ENCODE data around the gene AMD1.

Gene AMD1

DNA sequence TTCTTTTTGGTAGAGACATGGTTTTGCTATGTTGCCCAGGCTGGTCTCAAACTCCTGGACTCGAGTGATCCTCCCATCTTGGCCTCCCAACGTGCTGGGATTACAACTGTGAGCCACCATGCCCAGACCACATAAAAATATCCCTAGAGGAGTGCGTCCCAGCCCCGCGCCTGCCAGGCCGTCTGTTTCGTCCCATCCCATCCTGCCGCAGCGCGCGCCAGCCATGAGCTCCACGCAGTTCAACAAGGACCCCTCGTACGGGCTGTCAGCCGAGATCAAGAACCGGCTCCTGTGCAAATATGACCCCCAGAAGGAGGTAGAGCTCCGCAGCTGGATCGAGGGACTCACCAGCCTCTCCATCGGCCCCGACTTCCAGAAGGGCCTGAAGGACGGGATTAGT is 16.6 kb upstream of the AMD1 start:
- Histone ChIP-seq H3K9me3 (ENCODE audit: insufficient read depth, low read depth, low read length) (no peaks in the 10 kb centered on the region), H3K9ac (ENCODE audit: low read depth, low read length) (no peak overlapping the region), H3K36me3 (ENCODE audit: insufficient read depth, low read depth, low read length) (no peaks in the 10 kb centered on the region), H3K4me1 (ENCODE audit: insufficient read depth, low read length) (no peaks in the 10 kb centered on the region), H3K27me3 (ENCODE audit: insufficient read depth, low read length) (no peaks in the 10 kb centered on the region), H3K4me3 (ENCODE audit: low read length) (no peak overlapping the region), H3K27ac (ENCODE audit: low read length) (no peak overlapping the region)

DNA sequence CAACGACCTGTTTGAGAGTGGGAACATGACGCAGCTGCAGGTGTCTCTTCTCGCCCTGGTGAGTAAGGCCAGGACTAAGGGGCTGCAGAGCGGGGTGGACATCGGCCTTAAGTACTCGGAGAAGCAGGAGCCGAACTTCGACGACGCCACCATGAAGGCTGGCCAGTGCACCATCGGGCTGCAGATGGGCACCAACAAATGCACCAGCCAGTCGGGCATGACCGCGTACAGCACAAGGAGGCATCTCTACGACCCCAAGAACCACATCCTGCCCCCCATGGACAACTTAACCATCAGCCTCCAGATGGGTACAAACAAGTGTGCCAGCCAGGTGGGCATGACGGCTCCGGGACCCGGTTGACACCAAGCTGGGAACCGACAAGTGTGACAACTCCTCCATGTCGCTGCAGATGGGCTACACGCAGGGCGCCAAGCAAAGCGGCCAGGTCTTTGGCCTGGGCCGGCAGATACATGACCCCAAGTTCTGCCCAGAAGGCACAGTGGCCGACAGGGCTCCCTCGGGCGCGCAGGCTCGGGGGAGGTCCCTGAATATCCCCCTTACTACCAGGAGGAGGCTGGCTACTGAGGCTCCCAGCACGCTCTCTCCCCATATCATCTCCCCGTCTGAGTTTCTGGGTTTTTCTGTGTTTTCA is 15.9 kb upstream of the AMD1 start:
- Histone ChIP-seq H3K4me1 (ENCODE audit: insufficient read depth, low read length) (no peaks in the 10 kb centered on the region), H3K27me3 (ENCODE audit: insufficient read depth, low read length) (no peaks in the 10 kb centered on the region), H3K9ac (ENCODE audit: low read depth, low read length) (no peak overlapping the region), H3K36me3 (ENCODE audit: insufficient read depth, low read depth, low read length) (no peaks in the 10 kb centered on the region), H3K4me3 (ENCODE audit: low read length) (no peak overlapping the region), H3K27ac (ENCODE audit: low read length) (no peak overlapping the region), H3K9me3 (ENCODE audit: insufficient read depth, low read depth, low read length) (no peaks in the 10 kb centered on the region)

DNA sequence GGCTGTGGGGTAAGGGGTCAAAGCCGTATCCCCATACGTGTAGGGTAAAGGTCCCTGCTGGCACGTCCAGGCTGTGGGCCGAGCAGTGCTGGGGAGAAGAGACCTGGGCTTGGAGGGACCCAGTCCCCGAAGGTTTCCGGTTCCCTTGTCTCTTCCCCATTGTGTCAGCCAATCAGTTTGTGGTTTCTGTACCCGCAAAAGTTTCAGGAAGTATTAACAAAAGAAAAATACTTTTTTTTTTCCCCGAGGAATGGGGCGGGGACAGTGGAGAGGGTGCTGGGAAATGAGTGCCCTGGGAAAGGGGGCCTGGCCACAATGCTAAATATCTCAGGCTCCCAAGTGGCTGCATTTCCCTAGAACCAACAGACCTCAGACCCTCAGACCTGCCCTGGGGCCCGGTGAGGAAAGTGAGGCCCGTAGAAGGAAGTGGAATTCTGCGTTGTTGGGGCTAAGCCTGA is 15.2 kb upstream of the AMD1 start:
- no peak overlapping the region for H3K4me3 ChIP-seq (ENCODE audit: low read length)
- no peak overlapping the region for H3K27ac ChIP-seq (ENCODE audit: low read length)
- H3K9ac ChIP-seq (ENCODE audit: low read depth, low read length), result no peak overlapping the region

DNA sequence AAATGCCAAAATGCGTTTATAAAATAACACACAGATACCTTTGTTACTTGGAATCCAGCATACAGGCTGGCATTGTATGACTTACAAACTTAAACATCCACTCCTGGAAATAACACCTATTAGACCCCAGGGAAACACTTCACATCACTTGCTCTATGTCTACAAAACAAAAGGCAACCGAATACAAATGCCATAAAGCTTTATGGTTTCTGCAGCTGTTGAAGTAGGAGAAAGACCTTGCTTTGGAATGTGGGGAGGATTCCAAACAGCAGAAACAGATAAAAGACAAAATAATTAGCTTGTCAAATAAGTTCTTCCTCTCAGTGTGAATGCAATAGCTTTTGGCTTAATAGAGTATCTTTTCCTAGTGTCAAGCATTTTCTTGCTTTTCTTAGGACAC is 9.8 kb upstream of the AMD1 start:
- Histone ChIP-seq H3K4me3 (ENCODE audit: low read length) (no peak overlapping the region), H3K27ac (ENCODE audit: low read length) (no peak overlapping the region), H3K4me1 (ENCODE audit: insufficient read depth, low read length) (peaks cover 12% of the 10 kb centered on the region), H3K9ac (ENCODE audit: low read depth, low read length) (no peak overlapping the region), H3K9me3 (ENCODE audit: insufficient read depth, low read depth, low read length) (no peaks in the 10 kb centered on the region), H3K36me3 (ENCODE audit: insufficient read depth, low read depth, low read length) (no peaks in the 10 kb centered on the region), H3K27me3 (ENCODE audit: insufficient read depth, low read length) (no peaks in the 10 kb centered on the region)

More for the DNA sequence above, 15.2 kb upstream of the AMD1 start:
- Histone ChIP-seq H3K27me3 (ENCODE audit: insufficient read depth, low read length) (no peaks in the 10 kb centered on the region), H3K9me3 (ENCODE audit: insufficient read depth, low read depth, low read length) (no peaks in the 10 kb centered on the region), H3K36me3 (ENCODE audit: insufficient read depth, low read depth, low read length) (no peaks in the 10 kb centered on the region), H3K4me1 (ENCODE audit: insufficient read depth, low read length) (no peaks in the 10 kb centered on the region)

DNA sequence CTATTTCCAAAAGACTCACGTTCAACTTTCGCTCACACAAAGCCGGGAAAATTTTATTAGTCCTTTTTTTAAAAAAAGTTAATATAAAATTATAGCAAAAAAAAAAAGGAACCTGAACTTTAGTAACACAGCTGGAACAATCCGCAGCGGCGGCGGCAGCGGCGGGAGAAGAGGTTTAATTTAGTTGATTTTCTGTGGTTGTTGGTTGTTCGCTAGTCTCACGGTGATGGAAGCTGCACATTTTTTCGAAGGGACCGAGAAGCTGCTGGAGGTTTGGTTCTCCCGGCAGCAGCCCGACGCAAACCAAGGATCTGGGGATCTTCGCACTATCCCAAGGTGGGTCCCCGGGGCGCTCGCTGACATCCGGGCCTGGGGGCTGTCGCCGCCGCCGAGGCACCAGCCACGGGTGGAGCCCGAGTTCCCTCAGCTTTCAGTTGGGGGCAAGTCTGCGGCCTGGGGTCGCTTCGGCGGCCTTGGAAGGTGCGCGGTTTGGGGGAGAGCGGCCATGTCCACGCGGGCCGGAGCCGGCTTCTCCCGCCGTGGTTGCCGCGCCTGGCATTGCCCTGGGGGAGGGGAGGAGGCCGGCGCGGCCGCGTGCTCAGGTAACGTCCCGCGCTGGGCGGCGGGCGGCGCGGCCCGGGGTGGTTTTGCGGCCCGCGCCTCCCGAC is 429 bp downstream of the AMD1 start:
- Histone ChIP-seq H3K36me3 (ENCODE audit: insufficient read depth, low read depth, low read length) (no peaks in the 10 kb centered on the region), H3K4me3 (ENCODE audit: low read length) (peak overlapping the region; percentile 100), H3K4me1 (ENCODE audit: insufficient read depth, low read length) (peaks cover 10% of the 10 kb centered on the region; the same call in 1 of the 2 replicates), H3K27ac (ENCODE audit: low read length) (peak overlapping the region; percentile 72), H3K9me3 (ENCODE audit: insufficient read depth, low read depth, low read length) (no peaks in the 10 kb centered on the region), H3K9ac (ENCODE audit: low read depth, low read length) (peak overlapping the region; percentile 90), H3K27me3 (ENCODE audit: insufficient read depth, low read length) (no peaks in the 10 kb centered on the region)

DNA sequence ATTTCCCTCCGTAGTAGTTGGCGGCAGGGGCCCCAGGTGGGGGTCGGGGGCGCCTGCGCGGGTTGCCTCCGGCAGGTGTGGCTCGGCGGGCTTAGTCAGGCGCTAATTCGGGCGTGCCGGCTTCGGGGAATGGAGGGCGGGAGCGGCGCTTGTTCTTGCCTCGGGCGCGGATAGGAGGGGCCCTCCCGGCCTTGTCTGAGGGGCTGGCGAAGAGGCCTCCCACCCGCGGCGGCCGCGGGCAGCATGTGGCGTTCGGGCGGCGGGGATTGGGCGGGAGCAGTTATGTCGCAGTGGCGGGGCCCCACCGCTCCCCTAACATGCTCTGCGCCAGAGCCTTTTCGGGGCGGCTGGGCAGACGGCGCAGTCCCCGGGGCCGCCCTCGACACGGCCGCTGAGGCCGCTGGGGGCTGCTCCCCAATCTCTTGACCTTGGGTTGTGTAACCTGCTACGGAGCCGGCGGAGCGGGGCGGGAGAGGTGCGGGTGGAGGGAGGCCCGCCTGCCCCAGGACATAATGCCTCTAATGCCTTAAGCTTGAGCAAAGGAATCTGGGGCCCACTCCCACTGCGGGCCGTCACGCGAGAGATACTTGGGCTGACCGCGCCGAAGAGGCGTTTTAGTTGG is 1.1 kb downstream of the AMD1 start:
- Histone ChIP-seq H3K9ac (ENCODE audit: low read depth, low read length) (peak overlapping the region; percentile 90), H3K36me3 (ENCODE audit: insufficient read depth, low read depth, low read length) (no peaks in the 10 kb centered on the region), H3K27me3 (ENCODE audit: insufficient read depth, low read length) (no peaks in the 10 kb centered on the region), H3K27ac (ENCODE audit: low read length) (peak overlapping the region; percentile 72), H3K9me3 (ENCODE audit: insufficient read depth, low read depth, low read length) (no peaks in the 10 kb centered on the region), H3K4me3 (ENCODE audit: low read length) (peak overlapping the region; percentile 100), H3K4me1 (ENCODE audit: insufficient read depth, low read length) (peaks cover 13% of the 10 kb centered on the region; the same call in 1 of the 2 replicates)

DNA sequence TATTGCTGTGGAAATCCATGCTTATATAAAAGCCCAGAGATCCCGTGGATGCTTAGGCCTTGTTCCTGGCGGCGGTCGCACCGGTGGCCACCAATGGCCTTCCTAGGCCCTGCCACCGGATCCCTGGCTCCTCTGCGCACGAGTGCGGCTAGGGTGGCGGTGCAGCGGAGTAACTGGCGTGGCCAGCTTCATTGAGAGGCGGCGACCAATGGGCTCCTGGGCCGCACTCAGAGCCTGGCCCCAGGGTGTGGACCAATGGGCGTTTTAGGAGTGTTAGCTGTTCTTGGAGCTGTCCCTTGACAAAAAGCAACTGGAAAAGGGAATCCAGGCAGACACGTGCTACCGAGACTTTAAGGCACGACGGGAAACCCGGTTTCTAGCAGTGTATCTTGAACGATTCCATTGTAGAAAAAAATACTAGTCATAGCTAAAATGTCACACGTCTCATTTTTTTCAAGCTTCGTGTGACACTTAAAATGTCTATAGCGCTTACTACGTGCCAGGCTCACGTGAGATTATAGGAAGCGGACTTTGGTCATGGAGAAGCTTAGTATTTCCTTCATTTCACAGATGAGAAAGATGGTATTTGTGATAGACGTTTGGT is 1.7 kb downstream of the AMD1 start:
- Histone ChIP-seq H3K9ac (ENCODE audit: low read depth, low read length) (peak overlapping the region; percentile 90), H3K4me3 (ENCODE audit: low read length) (peak overlapping the region; percentile 100), H3K4me1 (ENCODE audit: insufficient read depth, low read length) (peaks cover 17% of the 10 kb centered on the region; the same call in 1 of the 2 replicates), H3K27me3 (ENCODE audit: insufficient read depth, low read length) (no peaks in the 10 kb centered on the region), H3K36me3 (ENCODE audit: insufficient read depth, low read depth, low read length) (no peaks in the 10 kb centered on the region), H3K27ac (ENCODE audit: low read length) (peak overlapping the region; percentile 56), H3K9me3 (ENCODE audit: insufficient read depth, low read depth, low read length) (no peaks in the 10 kb centered on the region)

DNA sequence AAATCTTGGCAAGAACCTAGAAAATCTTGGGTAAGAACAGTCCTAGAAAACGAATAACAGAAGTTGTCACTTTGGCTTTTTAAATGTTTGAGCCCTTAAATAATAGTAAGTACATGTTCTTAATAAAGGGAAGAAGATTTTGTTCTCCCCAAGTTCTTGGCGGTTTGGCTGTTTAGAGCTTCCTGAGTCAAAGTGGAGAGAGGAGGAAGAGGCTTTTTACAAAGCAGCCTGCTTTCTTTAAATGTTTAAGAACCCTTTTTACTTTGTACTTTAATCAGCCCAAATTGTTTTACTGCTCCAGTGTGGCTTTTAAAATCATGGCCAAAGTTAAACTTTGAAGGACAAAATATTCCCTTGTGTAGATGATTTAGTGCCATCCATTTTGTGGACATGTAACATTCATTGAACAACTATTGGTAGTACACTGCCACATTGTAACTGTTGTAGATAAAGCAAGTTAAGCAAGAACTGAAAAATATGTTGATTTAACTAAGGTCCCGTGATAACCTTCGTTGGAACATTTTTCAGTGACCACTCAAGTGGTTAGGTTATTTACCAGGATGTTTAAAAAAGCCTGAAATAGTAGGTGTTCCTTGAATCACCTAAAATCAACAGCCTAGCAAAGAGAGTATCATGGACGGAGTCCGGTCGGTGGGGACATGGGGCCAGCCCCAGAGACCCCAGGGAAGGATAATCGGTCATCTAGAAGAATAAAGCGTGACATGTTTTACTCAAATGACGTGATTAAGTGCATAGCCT is 2.4 kb downstream of the AMD1 start:
- H3K4me1 ChIP-seq (ENCODE audit: insufficient read depth, low read length), result peaks cover 17% of the 10 kb centered on the region; the same call in 1 of the 2 replicates
- H3K4me3 ChIP-seq (ENCODE audit: low read length), result peak overlapping the region; percentile 100
- H3K27me3 ChIP-seq (ENCODE audit: insufficient read depth, low read length), result no peaks in the 10 kb centered on the region
- no peaks in the 10 kb centered on the region for H3K9me3 ChIP-seq (ENCODE audit: insufficient read depth, low read depth, low read length)
- no peak overlapping the region for H3K27ac ChIP-seq (ENCODE audit: low read length)
- peak overlapping the region; percentile 90 for H3K9ac ChIP-seq (ENCODE audit: low read depth, low read length)
- H3K36me3 ChIP-seq (ENCODE audit: insufficient read depth, low read depth, low read length), result no peaks in the 10 kb centered on the region

DNA sequence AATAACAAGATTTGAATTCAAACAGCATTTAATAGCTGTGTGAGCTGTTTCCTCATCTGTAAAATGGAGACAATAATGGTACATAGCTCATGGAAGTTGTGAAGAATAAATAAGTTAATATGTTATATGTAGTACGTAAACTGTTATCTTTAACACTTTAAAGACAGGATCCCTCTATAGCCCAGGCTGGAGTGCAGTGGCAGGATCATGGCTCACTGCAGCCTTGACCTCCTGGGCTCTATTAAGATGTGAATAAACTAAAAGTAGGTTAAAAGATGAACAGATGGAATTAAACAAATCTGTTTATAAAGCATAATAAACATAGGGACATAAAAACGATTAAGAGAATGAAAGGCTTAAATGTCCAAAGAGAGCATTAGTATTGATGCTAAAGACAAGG is 3.0 kb downstream of the AMD1 start:
- H3K27ac ChIP-seq (ENCODE audit: low read length), result no peak overlapping the region
- peak overlapping the region; percentile 100 for H3K4me3 ChIP-seq (ENCODE audit: low read length)
- peak overlapping the region; percentile 90; the same call in 1 of the 2 replicates for H3K9ac ChIP-seq (ENCODE audit: low read depth, low read length)
- H3K27me3 ChIP-seq (ENCODE audit: insufficient read depth, low read length), result no peaks in the 10 kb centered on the region
- H3K4me1 ChIP-seq (ENCODE audit: insufficient read depth, low read length), result peaks cover 17% of the 10 kb centered on the region; the same call in 1 of the 2 replicates
- H3K36me3 ChIP-seq (ENCODE audit: insufficient read depth, low read depth, low read length), result no peaks in the 10 kb centered on the region
- H3K9me3 ChIP-seq (ENCODE audit: insufficient read depth, low read depth, low read length), result no peaks in the 10 kb centered on the region

DNA sequence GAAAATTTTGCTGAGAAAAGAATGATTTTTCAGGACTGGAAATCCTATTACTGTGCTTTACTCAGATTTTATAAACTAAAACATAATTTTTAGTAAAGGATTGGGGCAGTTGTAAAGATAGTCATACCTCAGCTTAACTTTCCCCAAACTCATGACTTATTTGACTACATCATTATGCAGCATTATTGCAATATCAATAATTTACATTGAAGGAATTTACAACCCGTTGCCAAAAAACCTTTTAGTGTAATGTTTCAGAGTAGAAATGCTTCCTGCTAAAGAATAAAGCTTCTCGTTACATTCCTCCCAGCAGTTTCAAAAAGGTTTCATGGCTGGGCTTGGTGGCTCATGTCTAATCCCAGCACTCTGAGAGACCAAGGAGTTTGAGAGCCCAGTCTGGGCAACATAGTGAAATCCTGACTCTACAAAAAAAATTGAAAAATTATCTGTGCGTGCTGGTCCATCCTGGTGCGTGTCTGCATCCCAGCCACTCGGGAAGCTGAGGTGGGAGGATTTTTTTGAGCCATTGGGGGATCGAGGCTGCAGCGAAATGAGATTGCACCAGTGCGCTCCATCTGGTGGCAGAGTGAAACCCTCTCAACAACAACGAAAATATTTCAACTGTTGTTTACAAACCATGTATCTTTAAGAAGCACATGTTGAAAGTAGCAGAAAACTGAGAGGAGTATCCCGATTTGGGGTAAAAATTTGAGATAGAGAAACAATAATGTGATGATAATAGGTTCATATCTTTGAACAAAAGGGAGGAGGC is 4.4 kb downstream of the AMD1 start:
- no peaks in the 10 kb centered on the region for H3K27me3 ChIP-seq (ENCODE audit: insufficient read depth, low read length)
- H3K9ac ChIP-seq (ENCODE audit: low read depth, low read length), result peak overlapping the region; percentile 90; the same call in 1 of the 2 replicates
- H3K36me3 ChIP-seq (ENCODE audit: insufficient read depth, low read depth, low read length), result no peaks in the 10 kb centered on the region
- peaks cover 19% of the 10 kb centered on the region; the same call in 1 of the 2 replicates for H3K4me1 ChIP-seq (ENCODE audit: insufficient read depth, low read length)
- no peaks in the 10 kb centered on the region for H3K9me3 ChIP-seq (ENCODE audit: insufficient read depth, low read depth, low read length)
- H3K27ac ChIP-seq (ENCODE audit: low read length), result no peak overlapping the region
- peak overlapping the region; percentile 100 for H3K4me3 ChIP-seq (ENCODE audit: low read length)
